NCI-H1930 (cell line): ENCODE data around the gene NDUFV1.
"Not testable (repeated sequence)": the region's sequence is repeated elsewhere in the genome, so short reads cannot be mapped to it uniquely, and the experiment has no call there.

Experiments
- DNase-seq, 2 experiments: peaks; one replicate each; lab custom pipeline; 2025; lab: John Stamatoyannopoulos, UW

The NDUFV1 gene

GRCh38 chr11:67606492-67607295 lies at the start of gene NDUFV1:
TSS of gene NDUFV1 (plus strand) at chr11:67606936. CDS start at chr11:67607005, 69 bp downstream.
- peak; percentile 90 to 95 for DNase-seq

GRCh38 chr11:67558084-67558772 lies 48.5 kb upstream of the NDUFV1 start:
- DNase-seq = no peak

- DNase-seq = no peak
These were observed 44.6 kb upstream of the NDUFV1 start for GRCh38 chr11:67561971-67562619.

DNA sequence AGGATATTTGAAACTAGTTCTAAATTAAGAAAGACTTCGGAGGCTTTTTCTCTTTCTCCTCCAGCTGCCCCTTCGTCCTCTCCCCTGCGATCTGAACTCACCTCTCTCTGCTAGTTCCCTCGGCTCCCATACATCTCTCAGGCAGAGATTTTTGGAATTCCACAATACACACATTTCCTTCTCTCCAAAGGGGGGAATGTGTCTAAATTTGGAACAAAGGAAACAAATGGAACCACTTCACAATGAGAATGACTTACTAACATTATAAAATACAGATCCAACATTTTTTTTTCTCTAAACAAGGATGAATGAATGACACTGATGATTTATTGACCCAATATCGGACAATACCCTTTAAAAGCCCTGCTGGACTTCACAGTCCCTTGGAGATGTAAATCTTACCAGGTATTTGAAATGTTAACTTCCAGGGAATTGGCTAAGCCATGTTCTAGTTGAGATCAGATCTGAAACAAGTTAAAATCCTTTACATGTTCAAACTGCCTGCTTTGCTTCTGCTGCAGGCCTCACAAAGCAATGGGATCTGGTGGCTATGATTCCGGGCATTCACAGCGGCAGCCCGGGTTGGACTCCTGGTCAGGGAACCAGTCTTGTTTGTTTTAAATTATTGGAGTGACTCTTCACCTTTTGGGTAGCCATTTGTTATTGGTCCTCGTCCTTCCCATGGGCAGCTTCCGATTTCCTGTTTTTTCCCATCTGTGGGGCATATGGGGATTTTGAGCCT lies 43.6 kb upstream of the NDUFV1 start:
- no peak for DNase-seq

GRCh38 chr11:67563705-67564114 lies 43.0 kb upstream of the NDUFV1 start:
- DNase-seq = not testable (repeated sequence)

GRCh38 chr11:67564230-67564629 lies 42.5 kb upstream of the NDUFV1 start:
- no peak for DNase-seq

GRCh38 chr11:67571443-67571842 lies 35.3 kb upstream of the NDUFV1 start:
- no peak for DNase-seq

DNA sequence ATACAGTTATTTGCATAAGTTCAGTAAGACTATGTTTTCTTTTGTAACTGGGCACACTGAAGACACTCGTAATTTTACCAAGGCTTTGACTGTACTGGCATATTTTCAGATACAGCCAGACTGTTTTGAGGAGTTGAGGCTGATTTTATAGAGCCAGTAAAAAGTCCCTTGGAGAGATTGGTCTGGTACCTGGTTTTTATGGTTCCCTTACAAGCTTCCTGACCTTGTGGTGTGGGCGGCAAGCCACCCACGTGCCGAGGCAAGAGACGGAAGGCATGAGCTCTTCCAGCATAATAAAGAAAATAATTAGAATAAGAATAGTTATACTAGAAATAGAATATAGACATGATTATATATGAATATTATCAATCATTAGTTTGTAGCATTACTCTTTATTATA lies 34.4 kb upstream of the NDUFV1 start:
- DNase-seq = no peak

DNA sequence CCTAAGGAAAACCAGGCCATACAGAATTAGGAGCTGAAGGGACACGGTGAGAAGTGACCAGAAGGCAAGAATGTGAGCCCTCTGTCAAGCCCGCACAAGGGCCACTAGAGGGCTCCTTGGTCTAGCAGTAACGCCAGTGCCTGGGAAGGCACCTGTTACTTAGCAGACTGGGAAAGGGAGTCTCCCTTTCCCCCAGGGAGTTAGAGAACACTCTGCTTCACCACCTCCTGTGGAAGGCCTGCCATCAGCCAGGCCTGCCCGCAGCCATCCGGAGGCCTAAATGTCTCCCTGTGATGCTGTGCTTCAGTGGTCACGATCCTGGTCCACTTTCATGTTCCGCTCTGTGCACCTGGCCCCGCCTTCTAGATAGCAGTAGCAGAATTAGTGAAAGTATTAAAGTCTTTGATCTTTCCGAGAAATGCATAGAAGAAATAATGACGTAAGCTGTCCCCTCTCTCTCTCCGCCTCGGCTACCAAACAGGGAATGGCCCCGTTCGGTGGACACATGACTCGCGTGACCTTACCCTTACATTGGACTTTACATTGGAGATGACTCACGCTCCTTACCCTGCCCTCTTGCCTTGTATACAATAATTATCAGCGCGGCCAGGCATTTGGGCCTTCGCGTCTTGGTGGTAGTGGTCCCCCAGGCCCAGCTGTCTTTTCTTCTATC lies 33.9 kb upstream of the NDUFV1 start:
- DNase-seq = peak; percentile 30 to 65

DNA sequence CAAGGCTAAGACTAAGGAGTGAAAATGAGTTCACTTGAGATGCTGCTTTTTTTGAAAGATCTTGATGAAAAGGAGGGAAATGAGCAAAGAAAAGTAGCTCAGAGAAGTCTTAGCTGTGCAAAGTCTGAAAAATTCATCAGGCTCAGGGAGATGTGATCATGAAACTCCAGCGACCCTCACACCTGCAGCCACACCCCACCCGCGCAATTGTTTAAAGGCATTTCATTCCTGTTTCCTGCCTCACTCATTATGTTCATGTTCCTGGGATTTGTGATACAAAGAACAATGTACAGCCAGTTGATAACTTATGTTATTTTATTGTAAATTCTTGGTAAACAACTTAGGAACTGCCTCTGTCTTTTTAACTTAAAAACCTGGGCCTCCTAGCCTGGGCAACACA lies 31.8 kb upstream of the NDUFV1 start:
- no peak for DNase-seq

GRCh38 chr11:67576735-67577475 lies 29.8 kb upstream of the NDUFV1 start:
- DNase-seq = no peak

DNA sequence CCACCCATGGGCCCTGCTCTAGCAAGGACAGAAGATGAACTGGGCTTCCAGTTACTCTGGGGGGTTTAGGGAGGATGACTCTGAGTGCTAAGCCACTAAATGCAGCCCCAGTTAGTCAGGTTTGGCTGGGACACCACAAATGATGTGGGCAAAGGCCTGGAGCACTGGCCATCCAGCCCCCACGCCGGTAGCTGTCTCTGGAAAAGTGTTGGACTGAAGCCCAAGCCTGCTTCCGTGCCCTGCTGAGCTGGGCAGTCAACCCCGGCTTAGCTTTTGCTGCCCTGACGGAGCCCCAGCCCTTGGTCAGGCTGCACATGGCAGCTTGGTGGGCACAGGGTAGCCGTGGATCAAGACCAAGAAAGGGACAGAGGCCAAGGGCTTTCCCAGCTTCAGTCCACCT lies 28.8 kb upstream of the NDUFV1 start:
- DNase-seq = no peak

- DNase-seq = no peak
These were observed 25.3 kb upstream of the NDUFV1 start for GRCh38 chr11:67581469-67581868.

GRCh38 chr11:67582011-67582410 lies 24.7 kb upstream of the NDUFV1 start:
- DNase-seq = no peak

DNA sequence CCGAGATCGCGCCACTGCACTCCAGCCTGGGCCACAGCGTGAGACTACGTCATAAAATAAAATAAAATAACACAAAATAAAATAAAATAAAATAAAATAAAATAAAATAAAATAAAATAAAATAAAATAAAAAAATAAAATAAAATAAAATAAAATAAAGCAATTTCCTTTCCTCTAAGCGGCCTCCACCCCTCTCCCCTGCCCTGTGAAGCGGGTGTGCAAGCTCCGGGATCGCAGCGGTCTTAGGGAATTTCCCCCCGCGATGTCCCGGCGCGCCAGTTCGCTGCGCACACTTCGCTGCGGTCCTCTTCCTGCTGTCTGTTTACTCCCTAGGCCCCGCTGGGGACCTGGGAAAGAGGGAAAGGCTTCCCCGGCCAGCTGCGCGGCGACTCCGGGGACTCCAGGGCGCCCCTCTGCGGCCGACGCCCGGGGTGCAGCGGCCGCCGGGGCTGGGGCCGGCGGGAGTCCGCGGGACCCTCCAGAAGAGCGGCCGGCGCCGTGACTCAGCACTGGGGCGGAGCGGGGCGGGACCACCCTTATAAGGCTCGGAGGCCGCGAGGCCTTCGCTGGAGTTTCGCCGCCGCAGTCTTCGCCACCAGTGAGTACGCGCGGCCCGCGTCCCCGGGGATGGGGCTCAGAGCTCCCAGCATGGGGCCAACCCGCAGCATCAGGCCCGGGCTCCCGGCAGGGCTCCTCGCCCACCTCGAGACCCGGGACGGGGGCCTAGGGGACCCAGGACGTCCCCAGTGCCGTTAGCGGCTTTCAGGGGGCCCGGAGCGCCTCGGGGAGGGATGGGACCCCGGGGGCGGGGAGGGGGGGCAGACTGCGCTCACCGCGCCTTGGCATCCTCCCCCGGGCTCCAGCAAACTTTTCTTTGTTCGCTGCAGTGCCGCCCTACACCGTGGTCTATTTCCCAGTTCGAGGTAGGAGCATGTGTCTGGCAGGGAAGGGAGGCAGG lies 23.2 kb upstream of the NDUFV1 start, which contains the start of gene GSTP1:
Gene GSTP1 (plus strand): TSS at position 566 of the 958 bp plus-strand sequence. CDS start 32 bp downstream, at position 598.
- DNase-seq = peak; percentile 74 to 83

- no peak for DNase-seq
These were observed 22.4 kb upstream of the NDUFV1 start for GRCh38 chr11:67584205-67584880.

DNA sequence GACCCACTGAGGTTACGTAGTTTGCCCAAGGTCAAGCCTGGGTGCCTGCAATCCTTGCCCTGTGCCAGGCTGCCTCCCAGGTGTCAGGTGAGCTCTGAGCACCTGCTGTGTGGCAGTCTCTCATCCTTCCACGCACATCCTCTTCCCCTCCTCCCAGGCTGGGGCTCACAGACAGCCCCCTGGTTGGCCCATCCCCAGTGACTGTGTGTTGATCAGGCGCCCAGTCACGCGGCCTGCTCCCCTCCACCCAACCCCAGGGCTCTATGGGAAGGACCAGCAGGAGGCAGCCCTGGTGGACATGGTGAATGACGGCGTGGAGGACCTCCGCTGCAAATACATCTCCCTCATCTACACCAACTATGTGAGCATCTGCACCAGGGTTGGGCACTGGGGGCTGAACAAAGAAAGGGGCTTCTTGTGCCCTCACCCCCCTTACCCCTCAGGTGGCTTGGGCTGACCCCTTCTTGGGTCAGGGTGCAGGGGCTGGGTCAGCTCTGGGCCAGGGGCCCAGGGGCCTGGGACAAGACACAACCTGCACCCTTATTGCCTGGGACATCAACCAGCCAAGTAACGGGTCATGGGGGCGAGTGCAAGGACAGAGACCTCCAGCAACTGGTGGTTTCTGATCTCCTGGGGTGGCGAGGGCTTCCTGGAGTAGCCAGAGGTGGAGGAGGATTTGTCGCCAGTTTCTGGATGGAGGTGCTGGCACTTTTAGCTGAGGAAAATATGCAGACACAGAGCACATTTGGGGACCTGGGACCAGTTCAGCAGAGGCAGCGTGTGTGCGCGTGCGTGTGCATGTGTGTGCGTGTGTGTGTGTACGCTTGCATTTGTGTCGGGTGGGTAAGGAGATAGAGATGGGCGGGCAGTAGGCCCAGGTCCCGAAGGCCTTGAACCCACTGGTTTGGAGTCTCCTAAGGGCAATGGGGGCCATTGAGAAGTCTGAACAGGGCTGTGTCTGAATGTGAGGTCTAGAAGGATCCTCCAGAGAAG lies 21.6 kb upstream of the NDUFV1 start:
- no peak for DNase-seq

DNA sequence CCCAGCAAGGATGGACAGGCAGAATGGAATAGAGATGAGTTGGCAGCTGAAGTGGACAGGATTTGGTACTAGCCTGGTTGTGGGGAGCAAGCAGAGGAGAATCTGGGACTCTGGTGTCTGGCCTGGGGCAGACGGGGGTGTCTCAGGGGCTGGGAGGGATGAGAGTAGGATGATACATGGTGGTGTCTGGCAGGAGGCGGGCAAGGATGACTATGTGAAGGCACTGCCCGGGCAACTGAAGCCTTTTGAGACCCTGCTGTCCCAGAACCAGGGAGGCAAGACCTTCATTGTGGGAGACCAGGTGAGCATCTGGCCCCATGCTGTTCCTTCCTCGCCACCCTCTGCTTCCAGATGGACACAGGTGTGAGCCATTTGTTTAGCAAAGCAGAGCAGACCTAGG lies 20.8 kb upstream of the NDUFV1 start:
- DNase-seq = no peak
